Cardiac fibroblast (primary cell): ENCODE data around the gene PRKN.

Experiments used
- DNase-seq, 2 donors: peaks; one replicate each; pipeline versions ENCODE4 v3.0.0 to v3.0.0-alpha.2; 2010; ENCODE audit warnings: low read depth in 2 of 2
- H3K4me3 ChIP-seq, 2 donors: replicated peaks in 1 of 2; 1 replicate in 1 of 2; 2 replicates in 1 of 2; pipeline ENCODE4 v1.5.1; 2011; ENCODE audit warnings: low read depth in 2 of 2, low read length in 2 of 2, mild to moderate bottlenecking in 2 of 2, moderate library complexity in 1 of 2
- TF ChIP-seq, protein P1 (sequence below): IDR thresholded peaks from one replicate; pipeline ENCODE4 v1.5.1; 2011; ENCODE audit warnings: low read depth, mild to moderate bottlenecking, low read length, inconsistent platforms

PRKN gene

DNA sequence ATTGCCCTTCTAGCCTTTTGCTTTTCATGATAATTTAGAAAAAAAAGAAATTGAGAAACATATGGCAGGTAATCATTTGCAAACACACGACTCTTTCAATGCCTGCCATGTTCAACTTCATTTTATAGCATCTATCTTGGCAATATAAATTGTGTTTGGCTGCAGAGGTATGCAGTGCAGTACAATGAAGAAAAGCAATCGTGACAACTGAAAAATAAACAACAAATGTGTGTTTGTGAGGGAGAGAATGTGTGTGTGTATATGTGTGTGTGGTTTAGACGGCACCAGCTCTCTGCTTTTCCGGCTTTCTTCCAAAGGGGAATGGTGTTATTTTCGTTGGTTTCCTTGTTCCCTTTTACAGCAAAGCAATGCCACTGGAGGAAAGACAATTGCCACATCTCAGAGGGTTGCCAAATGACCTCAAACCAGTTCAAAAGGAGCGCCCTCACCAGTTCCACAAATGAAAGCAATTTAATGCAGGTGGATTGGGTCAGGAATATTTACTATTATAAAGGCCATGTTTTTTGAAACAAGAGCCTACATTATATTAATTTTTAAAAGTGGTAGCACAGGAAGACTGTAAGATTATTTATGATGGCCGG, 587.2 kb downstream of the PRKN start:
- no peak for DNase-seq
- TF ChIP-seq, protein P1, sequence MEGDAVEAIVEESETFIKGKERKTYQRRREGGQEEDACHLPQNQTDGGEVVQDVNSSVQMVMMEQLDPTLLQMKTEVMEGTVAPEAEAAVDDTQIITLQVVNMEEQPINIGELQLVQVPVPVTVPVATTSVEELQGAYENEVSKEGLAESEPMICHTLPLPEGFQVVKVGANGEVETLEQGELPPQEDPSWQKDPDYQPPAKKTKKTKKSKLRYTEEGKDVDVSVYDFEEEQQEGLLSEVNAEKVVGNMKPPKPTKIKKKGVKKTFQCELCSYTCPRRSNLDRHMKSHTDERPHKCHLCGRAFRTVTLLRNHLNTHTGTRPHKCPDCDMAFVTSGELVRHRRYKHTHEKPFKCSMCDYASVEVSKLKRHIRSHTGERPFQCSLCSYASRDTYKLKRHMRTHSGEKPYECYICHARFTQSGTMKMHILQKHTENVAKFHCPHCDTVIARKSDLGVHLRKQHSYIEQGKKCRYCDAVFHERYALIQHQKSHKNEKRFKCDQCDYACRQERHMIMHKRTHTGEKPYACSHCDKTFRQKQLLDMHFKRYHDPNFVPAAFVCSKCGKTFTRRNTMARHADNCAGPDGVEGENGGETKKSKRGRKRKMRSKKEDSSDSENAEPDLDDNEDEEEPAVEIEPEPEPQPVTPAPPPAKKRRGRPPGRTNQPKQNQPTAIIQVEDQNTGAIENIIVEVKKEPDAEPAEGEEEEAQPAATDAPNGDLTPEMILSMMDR, result no peak
- H3K4me3 ChIP-seq, result no peak overlapping the region

DNA sequence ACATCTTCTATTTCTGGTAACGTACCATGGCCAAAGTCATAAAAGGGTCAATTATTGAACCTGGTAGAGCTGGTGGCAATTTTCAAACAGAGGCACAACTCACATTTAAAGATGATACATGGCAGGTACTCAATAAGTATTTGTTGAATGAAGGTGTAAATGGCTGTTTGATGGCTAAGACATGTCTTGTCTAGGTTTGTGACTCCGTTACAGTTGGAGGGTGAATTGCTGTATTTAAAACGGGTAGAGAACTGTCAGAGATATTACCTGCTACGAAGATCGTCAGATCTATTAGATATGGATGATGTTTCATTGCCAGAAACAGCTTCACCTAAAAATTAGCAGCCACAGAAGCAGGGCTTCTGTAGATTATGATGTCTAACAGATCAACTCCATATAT, 601.9 kb downstream of the PRKN start:
- no peak for DNase-seq
- TF ChIP-seq, protein P1, result no peak
- H3K4me3 ChIP-seq, result no peak overlapping the region

DNA sequence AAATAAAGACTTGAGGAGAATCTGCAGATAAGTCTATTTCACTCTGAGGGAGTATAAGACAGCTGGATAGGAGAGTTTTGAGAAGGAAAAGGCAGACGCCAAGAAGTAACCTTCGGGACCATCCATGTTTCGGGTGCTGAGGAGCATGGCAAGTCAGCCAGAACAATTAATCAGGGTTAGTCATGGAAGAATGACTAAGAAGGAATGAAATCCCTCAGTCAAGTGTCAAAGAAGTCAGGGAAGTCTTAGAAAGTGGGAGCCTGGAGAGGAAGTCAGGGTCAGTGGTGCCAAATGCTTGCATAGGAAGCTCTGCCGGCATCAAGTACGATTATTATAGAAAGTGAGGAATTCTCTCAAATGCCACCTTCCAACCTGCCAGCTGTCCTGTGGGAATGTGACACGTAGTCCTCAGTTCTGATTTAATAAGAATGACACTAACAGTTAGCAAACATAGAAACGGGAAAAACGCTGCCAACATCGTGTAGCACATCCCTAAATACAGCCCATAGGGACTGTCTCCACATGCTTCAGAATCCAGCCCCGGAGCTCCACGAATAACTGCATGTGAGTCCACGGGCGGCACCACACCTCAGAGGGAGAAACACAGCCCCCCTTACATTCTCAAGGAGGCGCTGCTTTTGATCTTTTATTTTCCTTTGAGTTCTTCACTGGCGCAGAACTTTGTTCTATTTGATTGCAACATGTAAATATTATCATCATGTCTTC, 602.7 kb downstream of the PRKN start:
- DNase-seq, result no peak
- TF ChIP-seq, protein P1, result no peak
- H3K4me3 ChIP-seq, result no peak overlapping the region

DNA sequence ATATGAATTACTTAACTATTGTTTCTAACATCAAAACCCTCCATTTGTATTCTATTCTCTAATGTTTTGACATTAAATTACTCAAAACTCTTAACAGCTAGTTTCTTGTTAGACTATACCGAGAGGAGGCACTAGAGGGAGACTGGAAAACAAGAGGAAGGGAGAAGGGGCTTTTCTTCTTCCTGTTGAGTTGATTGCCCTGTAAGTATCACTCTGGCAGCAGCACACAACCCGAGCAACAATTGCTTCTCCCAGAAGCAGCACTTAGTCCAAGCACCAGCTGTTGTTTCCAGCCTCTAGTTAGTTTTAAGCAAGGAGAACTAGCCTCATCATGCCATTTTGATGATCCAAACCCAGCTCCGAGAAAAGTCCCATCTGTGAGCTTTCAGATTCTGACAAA, 603.8 kb downstream of the PRKN start:
- peak in 1 of 2 donors; percentile 14 for DNase-seq
- H3K4me3 ChIP-seq, result no peak overlapping the region
- TF ChIP-seq, protein P1, result no peak

DNA sequence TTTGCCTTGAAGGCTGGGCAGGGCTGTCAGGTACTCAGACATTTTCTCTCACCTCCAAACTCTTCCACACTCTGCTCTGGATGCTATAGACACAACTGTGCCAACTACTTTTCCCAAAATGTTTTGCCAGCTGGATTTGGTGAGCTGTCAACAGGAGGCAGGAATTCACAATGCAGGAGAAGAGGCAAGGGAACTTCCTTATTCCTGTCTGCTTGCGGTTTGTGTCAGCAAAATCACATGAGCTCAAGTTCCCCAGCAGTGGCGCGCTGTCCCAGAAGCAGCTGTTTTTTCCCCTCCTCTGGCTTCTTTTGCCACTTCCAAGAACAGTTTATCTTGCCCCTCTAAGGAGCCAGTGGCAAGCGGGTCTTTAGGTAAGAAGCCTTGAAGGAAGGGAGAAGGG, 608.2 kb downstream of the PRKN start:
- TF ChIP-seq, protein P1, result no peak
- H3K4me3 ChIP-seq, result no peak overlapping the region
- peak; percentile 7 to 58 for DNase-seq

DNA sequence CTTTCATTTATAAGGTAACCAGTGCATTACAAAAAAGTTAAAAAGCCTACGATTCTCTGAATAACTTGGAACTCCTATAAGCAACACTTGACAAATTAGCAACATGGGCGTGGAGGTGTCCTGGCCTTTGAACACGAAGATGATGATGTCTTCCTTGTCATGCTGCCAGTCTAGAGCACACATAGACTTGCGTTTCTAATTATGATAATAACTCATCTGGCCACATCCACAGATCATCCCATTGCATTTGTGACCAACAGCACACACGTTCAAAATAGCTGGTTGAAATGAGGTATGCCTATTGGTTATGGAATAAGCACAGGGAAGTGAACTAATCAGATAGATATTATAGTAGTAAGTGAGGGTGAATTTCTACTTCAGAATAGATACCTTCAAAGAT, 608.9 kb downstream of the PRKN start:
- TF ChIP-seq, protein P1, result no peak
- no peak for DNase-seq
- no peak overlapping the region for H3K4me3 ChIP-seq
